ENCODE measurements around the gene ROR1.

- TF ChIP-seq POLR2A (IDR thresholded peaks at IDR 0.05) (no peak), CTCF (IDR thresholded peaks at IDR 0.05) (no peak), POLR2AphosphoS5 (IDR thresholded peaks at IDR 0.05) (no peak), EP300 (IDR thresholded peaks at IDR 0.05) (no peak)
Measured at GRCh38 chr1:63913533-63913932, 139.7 kb downstream of the ROR1 start.

Measured in suprapubic skin (tissue), 4 donors.